ENCODE data around the gene CDC42EP4.
"Not testable (repeated sequence)": the region's sequence is repeated elsewhere in the genome, so short reads cannot be mapped to it uniquely, and the experiment has no call there.

CDC42EP4 gene

DNA sequence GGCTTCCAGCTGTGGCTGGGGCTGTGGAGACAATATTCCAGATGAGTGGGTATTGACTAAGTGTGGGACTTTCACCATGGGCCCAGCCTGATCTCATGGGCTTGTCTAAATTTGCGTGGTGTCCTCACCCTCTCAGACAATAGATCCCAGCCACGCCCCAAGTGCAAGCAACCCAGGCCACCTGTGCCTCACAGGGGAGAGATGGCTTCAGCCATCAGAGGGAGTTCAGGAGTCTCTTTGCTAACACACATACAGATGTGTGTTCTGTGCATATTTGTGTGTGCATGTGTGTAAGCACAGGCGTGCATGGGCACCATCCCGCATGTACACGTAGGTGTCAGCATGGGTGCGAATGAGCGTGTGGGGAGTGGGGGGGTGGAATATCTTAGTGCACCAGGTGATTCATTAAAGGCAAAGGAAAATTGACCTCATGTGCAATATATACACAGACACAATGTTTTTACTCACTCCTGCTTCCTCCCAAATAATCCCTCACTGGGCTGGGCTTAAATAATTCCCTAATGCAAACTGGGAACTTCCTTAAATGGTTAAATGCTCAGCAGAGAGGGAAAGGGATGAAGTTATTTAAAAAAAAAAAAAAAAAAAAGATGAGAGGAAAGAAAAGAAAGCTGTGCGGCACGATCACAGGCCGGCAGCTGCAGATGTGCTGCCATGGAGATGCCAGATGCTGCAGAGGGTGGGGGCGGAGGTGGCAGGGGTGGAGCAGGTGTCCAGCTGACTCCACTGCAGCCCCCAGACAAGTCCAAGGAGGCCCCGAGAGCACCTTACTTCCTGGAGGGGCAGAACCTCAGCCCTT lies 24.0 kb upstream of the CDC42EP4 start:
- Histone ChIP-seq H3K27ac (ENCODE audit: insufficient read depth, low read length, poor library complexity, severe bottlenecking) (no peak overlapping the region), H3K4me1 (ENCODE audit: control insufficient read depth, insufficient read depth, low read length, poor library complexity, severe bottlenecking) (no peaks in the 10 kb centered on the region), H3K9me3 (ENCODE audit: control insufficient read depth, low read length) (no peaks in the 10 kb centered on the region), H3K27me3 (replicated peaks; ENCODE audit: control insufficient read depth, insufficient read depth, low read length, poor library complexity, severe bottlenecking) (no peaks in the 10 kb centered on the region), H3K4me3 (ENCODE audit: insufficient read depth, low read depth, low read length, poor library complexity, severe bottlenecking) (no peak overlapping the region), H3K36me3 (ENCODE audit: control insufficient read depth, insufficient read depth, low read length) (no peaks in the 10 kb centered on the region)
- DNase-seq = no peak

DNA sequence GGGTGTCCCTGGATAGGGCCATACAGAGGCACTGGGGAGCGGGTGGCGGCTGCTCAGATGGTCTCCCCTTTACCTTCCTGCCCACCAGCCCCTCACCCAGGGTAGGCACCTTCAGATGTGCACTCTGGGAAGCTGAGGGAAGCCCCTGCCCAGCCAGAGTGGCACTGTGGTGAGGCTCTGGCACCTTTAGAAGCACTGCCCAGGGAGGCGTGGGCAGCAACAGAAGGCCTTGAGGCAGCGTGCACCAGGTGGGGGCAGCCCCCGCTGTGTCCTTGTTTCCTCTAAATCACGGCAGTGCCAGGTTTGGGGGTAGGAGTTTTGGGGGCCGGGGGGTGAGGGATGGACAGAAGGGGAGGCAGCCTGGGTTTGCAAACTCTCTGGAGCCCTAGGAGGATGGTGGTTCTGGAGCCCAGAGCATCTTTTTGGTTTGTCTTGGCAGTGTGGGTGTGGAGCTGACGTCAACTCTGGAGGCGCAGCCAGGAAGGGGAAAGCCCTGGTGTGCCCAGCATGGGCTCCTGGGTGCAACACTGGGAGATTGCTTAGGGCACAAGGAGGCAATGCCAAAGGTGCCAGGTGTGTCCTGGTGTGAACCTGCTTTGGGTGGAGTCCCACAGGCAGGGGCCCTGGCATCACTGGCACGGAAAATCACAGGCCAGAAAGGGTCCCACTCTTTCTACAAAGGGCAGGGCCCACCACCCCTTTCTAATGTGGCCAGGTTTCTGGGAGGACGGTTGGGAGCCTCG lies 23.1 kb upstream of the CDC42EP4 start:
- H3K27me3 ChIP-seq (replicated peaks; ENCODE audit: control insufficient read depth, insufficient read depth, low read length, poor library complexity, severe bottlenecking) = no peaks in the 10 kb centered on the region
- H3K27ac ChIP-seq (ENCODE audit: insufficient read depth, low read length, poor library complexity, severe bottlenecking) = no peak overlapping the region
- H3K36me3 ChIP-seq (ENCODE audit: control insufficient read depth, insufficient read depth, low read length) = no peaks in the 10 kb centered on the region
- H3K4me3 ChIP-seq (ENCODE audit: insufficient read depth, low read depth, low read length, poor library complexity, severe bottlenecking) = no peak overlapping the region
- H3K4me1 ChIP-seq (ENCODE audit: control insufficient read depth, insufficient read depth, low read length, poor library complexity, severe bottlenecking) = no peaks in the 10 kb centered on the region
- DNase-seq = no peak
- no peaks in the 10 kb centered on the region for H3K9me3 ChIP-seq (ENCODE audit: control insufficient read depth, low read length)

DNA sequence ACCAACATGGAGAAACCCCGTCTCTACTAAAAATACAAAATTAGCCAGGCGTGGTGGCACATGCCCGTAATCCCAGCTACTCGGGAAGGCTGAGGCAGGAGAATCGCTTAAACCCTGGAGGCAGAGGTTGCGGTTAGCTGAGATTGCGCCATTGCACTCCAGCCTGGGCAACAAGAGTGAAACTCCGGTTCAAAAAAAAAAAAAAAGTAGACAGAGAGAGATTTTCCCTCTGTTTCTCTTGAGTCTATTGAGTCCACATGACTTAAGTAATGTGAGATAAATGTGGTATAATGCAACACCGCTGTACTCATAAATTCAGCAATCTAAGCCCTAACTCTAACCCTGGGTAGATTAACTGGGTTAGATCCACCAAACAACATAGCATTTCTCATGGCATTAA lies 21.6 kb upstream of the CDC42EP4 start:
- not testable (repeated sequence) for DNase-seq; H3K4me3 ChIP-seq (ENCODE audit: insufficient read depth, low read depth, low read length, poor library complexity, severe bottlenecking); H3K9me3 ChIP-seq (ENCODE audit: control insufficient read depth, low read length); H3K36me3 ChIP-seq (ENCODE audit: control insufficient read depth, insufficient read depth, low read length); H3K27ac ChIP-seq (ENCODE audit: insufficient read depth, low read length, poor library complexity, severe bottlenecking); H3K4me1 ChIP-seq (ENCODE audit: control insufficient read depth, insufficient read depth, low read length, poor library complexity, severe bottlenecking); H3K27me3 ChIP-seq (replicated peaks; ENCODE audit: control insufficient read depth, insufficient read depth, low read length, poor library complexity, severe bottlenecking)

DNA sequence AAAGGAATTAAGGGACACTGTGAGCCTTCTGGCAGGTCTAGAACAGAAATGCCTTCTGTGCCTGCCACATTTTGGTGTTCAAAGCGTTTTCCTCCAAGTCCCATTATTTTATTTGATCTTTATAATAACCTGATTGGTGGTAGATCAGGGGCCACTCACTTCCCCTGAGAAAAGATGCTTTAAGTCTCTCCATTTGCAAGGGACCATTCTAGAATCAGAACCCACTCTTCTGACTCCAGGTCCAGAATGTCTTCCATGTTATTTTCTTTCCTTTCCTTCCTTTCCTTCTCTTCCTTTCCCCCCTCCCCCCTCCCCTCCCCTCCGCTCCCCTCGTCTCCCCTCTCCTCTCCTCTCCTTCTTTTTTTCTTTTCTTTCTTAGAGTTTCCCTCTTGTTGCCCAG lies 19.3 kb upstream of the CDC42EP4 start:
- Histone ChIP-seq H3K9me3 (ENCODE audit: control insufficient read depth, low read length) (no peaks in the 10 kb centered on the region), H3K4me3 (ENCODE audit: insufficient read depth, low read depth, low read length, poor library complexity, severe bottlenecking) (no peak overlapping the region), H3K27ac (ENCODE audit: insufficient read depth, low read length, poor library complexity, severe bottlenecking) (no peak overlapping the region), H3K4me1 (ENCODE audit: control insufficient read depth, insufficient read depth, low read length, poor library complexity, severe bottlenecking) (no peaks in the 10 kb centered on the region), H3K27me3 (replicated peaks; ENCODE audit: control insufficient read depth, insufficient read depth, low read length, poor library complexity, severe bottlenecking) (no peaks in the 10 kb centered on the region), H3K36me3 (ENCODE audit: control insufficient read depth, insufficient read depth, low read length) (no peaks in the 10 kb centered on the region)
- DNase-seq = no peak

DNA sequence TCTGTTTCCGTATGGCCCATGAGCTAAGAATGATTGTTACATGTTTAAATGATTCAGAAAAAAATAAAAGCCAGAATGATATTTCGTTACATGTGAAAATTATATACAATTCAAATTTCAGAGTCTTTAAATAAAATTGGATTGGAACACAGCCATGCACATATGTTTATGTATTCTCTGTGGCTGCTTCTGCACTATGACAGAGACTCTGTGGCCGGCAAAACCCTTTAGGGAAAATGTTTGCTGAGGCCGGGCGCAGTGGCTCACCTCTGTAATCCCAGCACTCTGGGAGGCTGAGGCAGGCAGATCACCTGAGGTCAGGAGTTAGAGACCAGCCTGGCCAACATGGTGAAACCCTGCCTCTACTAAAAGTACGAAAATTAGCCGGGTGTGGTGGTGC lies 15.9 kb upstream of the CDC42EP4 start:
- Histone ChIP-seq H3K36me3 (ENCODE audit: control insufficient read depth, insufficient read depth, low read length) (no peaks in the 10 kb centered on the region), H3K4me3 (ENCODE audit: insufficient read depth, low read depth, low read length, poor library complexity, severe bottlenecking) (no peak overlapping the region), H3K4me1 (ENCODE audit: control insufficient read depth, insufficient read depth, low read length, poor library complexity, severe bottlenecking) (no peaks in the 10 kb centered on the region), H3K27me3 (replicated peaks; ENCODE audit: control insufficient read depth, insufficient read depth, low read length, poor library complexity, severe bottlenecking) (no peaks in the 10 kb centered on the region), H3K27ac (ENCODE audit: insufficient read depth, low read length, poor library complexity, severe bottlenecking) (no peak overlapping the region), H3K9me3 (ENCODE audit: control insufficient read depth, low read length) (no peaks in the 10 kb centered on the region)
- no peak for DNase-seq

DNA sequence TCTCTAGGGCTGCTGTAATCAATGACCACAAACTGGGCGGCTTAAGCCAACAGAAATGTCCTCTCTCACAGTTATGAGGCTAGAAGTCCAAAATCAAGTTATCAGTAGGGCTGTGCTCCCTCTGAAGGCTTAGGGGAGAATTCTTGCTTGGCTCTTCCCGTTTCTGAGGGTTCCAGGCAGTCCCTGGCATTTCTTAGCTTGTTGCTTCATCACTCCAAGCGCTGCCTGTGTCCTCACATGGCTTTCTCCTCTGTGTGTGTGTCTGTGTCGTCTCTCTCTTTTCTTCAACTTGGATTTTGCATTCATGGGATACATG lies 13.7 kb upstream of the CDC42EP4 start:
- Histone ChIP-seq H3K9me3 (ENCODE audit: control insufficient read depth, low read length) (no peaks in the 10 kb centered on the region), H3K4me3 (ENCODE audit: insufficient read depth, low read depth, low read length, poor library complexity, severe bottlenecking) (no peak overlapping the region), H3K4me1 (ENCODE audit: control insufficient read depth, insufficient read depth, low read length, poor library complexity, severe bottlenecking) (no peaks in the 10 kb centered on the region), H3K36me3 (ENCODE audit: control insufficient read depth, insufficient read depth, low read length) (no peaks in the 10 kb centered on the region), H3K27me3 (replicated peaks; ENCODE audit: control insufficient read depth, insufficient read depth, low read length, poor library complexity, severe bottlenecking) (no peaks in the 10 kb centered on the region), H3K27ac (ENCODE audit: insufficient read depth, low read length, poor library complexity, severe bottlenecking) (no peak overlapping the region)
- DNase-seq = no peak

DNA sequence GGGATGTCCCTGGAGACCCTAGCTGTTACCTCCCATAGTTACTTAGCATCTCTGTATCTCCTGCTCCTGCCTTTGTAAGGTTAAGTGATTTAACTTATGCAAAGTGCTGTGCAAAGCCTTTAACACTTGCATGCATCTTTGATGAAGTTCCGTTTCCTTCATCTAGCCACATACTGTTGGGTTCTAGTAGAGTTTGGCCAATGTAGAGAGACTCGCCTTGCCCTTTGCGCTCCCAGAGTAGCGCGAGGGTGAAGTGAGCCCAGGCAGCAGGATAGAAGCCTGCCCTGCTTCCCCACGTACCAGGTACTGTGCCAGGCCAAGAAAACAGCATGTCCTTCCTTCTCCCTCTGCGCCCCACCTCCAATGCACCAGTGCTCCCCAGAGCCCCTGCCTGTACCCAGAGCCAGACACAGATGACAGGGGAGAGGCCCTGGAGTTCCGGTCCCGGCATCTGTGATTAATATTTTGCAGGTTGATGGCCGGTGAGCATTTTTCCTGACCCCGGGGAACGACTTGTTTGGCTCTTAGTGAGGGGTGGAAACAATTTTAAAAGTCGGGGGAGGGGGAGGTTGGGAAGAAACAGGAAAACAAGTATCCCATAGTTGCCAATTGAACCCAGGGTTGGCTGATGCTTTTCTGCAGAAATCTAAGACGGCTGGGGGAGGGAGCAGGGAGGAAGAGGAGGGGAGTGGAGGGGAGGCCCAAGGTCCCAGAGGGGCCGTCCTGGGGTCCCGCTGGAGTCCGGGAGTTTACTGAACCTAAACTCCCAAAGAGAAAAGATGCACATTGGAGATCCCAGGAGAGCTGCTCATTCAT lies 13.1 kb upstream of the CDC42EP4 start:
- no peak for DNase-seq
- Histone ChIP-seq H3K27me3 (replicated peaks; ENCODE audit: control insufficient read depth, insufficient read depth, low read length, poor library complexity, severe bottlenecking) (no peaks in the 10 kb centered on the region), H3K9me3 (ENCODE audit: control insufficient read depth, low read length) (no peaks in the 10 kb centered on the region), H3K4me3 (ENCODE audit: insufficient read depth, low read depth, low read length, poor library complexity, severe bottlenecking) (no peak overlapping the region), H3K4me1 (ENCODE audit: control insufficient read depth, insufficient read depth, low read length, poor library complexity, severe bottlenecking) (no peaks in the 10 kb centered on the region), H3K27ac (ENCODE audit: insufficient read depth, low read length, poor library complexity, severe bottlenecking) (no peak overlapping the region), H3K36me3 (ENCODE audit: control insufficient read depth, insufficient read depth, low read length) (no peaks in the 10 kb centered on the region)

DNA sequence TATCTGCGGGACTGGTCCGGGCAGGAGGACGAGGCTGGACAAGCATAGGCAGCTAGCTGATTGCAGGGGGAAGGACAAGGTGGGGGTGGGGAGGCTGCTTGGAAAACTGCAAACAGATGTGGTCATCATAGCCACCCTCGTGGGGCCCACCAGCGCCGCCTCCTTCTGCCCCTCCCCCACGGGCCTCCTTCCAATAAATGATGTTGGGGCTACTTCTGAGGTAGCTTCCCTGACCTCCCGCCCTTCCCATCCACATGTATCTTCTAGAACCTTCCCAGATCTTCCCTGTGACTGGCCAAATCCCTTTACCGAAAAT lies 12.3 kb upstream of the CDC42EP4 start:
- DNase-seq = no peak

DNA sequence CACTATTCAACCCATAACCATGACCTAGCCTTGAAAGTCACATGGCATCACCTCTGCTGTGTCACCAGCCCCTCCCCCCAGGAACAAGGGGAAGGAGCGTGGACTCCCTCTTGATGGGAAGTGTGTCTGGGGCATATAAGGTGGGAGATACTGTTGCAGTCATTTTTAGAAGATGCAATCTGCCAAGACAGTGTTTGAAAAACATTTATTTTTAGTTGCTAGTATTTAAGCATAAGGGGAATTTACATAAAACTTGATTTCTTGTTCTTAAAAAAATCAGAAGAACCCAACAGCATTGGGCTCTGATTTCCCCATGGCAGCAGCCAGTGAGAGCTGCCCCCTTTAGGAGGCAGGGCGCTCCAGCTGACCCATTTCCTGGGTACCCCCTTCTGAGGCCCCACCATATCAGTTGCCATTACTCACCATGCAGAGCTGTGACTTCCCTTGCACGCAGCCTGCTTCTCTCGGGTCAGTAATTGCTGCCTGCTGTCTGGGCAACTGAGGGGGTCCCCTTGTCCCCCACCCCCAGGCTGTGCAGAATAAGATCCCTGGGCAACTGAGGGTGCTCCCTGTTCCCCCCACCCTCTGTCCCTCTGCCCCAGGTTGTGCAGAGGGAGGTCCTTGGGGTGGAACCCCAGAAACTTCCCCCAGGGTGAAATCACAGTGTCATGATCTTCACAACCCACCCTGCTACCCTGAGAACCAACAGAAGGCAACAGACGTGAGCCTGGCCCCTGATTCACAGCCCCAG lies 11.8 kb upstream of the CDC42EP4 start:
- no peak for DNase-seq
- Histone ChIP-seq H3K27me3 (replicated peaks; ENCODE audit: control insufficient read depth, insufficient read depth, low read length, poor library complexity, severe bottlenecking) (no peaks in the 10 kb centered on the region), H3K27ac (ENCODE audit: insufficient read depth, low read length, poor library complexity, severe bottlenecking) (no peak overlapping the region), H3K4me3 (ENCODE audit: insufficient read depth, low read depth, low read length, poor library complexity, severe bottlenecking) (no peak overlapping the region), H3K4me1 (ENCODE audit: control insufficient read depth, insufficient read depth, low read length, poor library complexity, severe bottlenecking) (no peaks in the 10 kb centered on the region), H3K36me3 (ENCODE audit: control insufficient read depth, insufficient read depth, low read length) (no peaks in the 10 kb centered on the region), H3K9me3 (ENCODE audit: control insufficient read depth, low read length) (no peaks in the 10 kb centered on the region)

More for the DNA sequence above, 12.3 kb upstream of the CDC42EP4 start:
- no peaks in the 10 kb centered on the region for H3K9me3 ChIP-seq (ENCODE audit: control insufficient read depth, low read length)
- H3K27me3 ChIP-seq (replicated peaks; ENCODE audit: control insufficient read depth, insufficient read depth, low read length, poor library complexity, severe bottlenecking) = no peaks in the 10 kb centered on the region
- no peak overlapping the region for H3K27ac ChIP-seq (ENCODE audit: insufficient read depth, low read length, poor library complexity, severe bottlenecking)
- H3K36me3 ChIP-seq (ENCODE audit: control insufficient read depth, insufficient read depth, low read length) = no peaks in the 10 kb centered on the region
- no peaks in the 10 kb centered on the region for H3K4me1 ChIP-seq (ENCODE audit: control insufficient read depth, insufficient read depth, low read length, poor library complexity, severe bottlenecking)
- no peak overlapping the region for H3K4me3 ChIP-seq (ENCODE audit: insufficient read depth, low read depth, low read length, poor library complexity, severe bottlenecking)

All from effector memory CD4-positive, alpha-beta T cell (primary cell).